Activated B cell treated with CpG ODN at 0.5 μM for 24 hours (primary cell): Measurements from ENCODE around the gene TAS2R60. TPM values are rescaled to one million over a fixed set of nuclear protein-coding genes. Genes with fewer than 3 reads are reported as not detected.

ENCODE experiments used
- ATAC-seq: fragments of 200-7000 bp; cut with Tn5 transposase; one replicate; pipeline ENCODE4 v1.10.0; 2021; ENCODE audit warnings: low read depth, mild to moderate bottlenecking, moderate library complexity
- CTCF ChIA-PET: fragments of 350-600 bp; sonication (Branson Sonifier 250); formaldehyde crosslinking; loops from one replicate; lab custom pipeline; 2021; ENCODE audit warnings: antibody characterized with exemption; lab: Charles Lee
- POLR2A ChIA-PET: fragments of 350-600 bp; sonication (Branson Sonifier 250); formaldehyde crosslinking; loops from one replicate; lab custom pipeline; 2021; ENCODE audit warnings: antibody characterized with exemption; lab: Charles Lee
- DNase-seq: peaks from one replicate; pipeline ENCODE4 v3.0.0; 2022
- H3K27ac Mint-ChIP-seq: one replicate; pipeline ENCODE4 v1.8.0; 2020; ENCODE audit warnings: mixed read lengths
- H3K27me3 Mint-ChIP-seq: one replicate; pipeline ENCODE4 v1.8.0; 2021; ENCODE audit warnings: mixed read lengths
- H3K36me3 Mint-ChIP-seq: one replicate; pipeline ENCODE4 v1.8.0; 2021; ENCODE audit warnings: low read depth, mixed read lengths
- H3K4me1 Mint-ChIP-seq: one replicate; pipeline ENCODE4 v1.8.0; 2021; ENCODE audit warnings: mixed read lengths
- H3K4me3 Mint-ChIP-seq: one replicate; pipeline ENCODE4 v1.8.0; 2020; ENCODE audit warnings: mild to moderate bottlenecking, mixed read lengths
- H3K9me3 Mint-ChIP-seq: one replicate; pipeline ENCODE4 v1.8.0; 2020; ENCODE audit warnings: mixed read lengths
- CTCF ChIP-seq: fragments of 200-600 bp; IDR thresholded peaks from one replicate; pipeline ENCODE4 v1.8.0; 2022; ENCODE audit warnings: antibody characterized with exemption, mild to moderate bottlenecking
- intact Hi-C: fragments of 100-400 bp; cut with micrococcal nuclease; formaldehyde crosslinking; loops from one replicate; pipeline ENCODE4 v1.15.1; 2024
- total RNA-seq: library from RNA; stranded (reverse); gene quantifications from 2 replicates; pipeline ENCODE4 v1.2.3, GENCODE V29; 2022

The TAS2R60 gene
- total RNA-seq, 1 donor from 2014 or later, result not detected

DNA sequence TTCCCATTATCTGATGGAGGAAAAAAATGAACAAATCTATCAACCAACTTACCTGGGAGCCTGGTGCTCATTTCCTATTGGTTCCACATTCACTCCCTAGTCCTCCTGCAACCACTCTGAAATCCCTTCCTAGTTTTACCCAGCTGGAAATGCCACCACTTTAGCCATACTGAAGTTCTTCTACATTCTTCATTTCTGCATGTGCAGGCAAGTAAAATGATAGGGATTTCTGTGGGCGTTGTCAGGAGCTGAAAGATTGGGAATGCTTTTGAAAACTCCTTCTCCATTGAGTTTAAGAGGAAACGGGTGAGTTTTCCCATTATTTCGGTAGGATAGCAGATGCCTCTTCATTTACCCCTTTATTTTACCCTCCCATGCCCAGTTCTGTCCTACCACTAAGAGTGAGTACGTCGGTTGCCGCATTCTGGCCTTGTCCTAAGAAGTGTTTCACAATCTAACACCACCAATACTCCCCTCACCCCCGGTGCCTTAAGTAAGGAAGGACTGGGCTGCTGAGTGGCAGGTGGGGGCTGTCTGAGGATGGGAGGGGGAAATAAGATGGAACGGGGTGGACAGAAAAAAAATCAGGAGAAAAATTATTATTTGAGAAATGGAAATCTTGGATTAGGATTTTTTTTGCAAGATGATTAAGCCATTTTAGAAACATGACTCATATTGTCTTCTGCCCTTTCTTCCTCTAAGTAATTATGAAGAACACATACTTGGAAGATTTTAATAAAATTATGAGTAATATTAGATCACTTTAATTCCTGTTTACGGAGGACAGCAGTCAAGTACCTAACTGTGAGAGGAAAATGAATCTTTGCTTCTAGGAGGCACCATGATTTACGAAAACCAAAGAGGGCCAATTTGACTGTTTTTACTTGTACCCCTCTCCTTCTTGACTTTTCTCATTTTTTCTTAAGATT is 13.2 kb upstream of the TAS2R60 start:
- no peak overlapping the region for H3K27ac Mint-ChIP-seq
- intact Hi-C loops, result no loop called here
- H3K4me1 Mint-ChIP-seq, result peaks cover 3% of the 10 kb centered on the region
- ChIA-PET CTCF (no interaction called here), POLR2A (no interaction called here)
- H3K4me3 Mint-ChIP-seq, result no peak overlapping the region
- ATAC-seq (no peak), DNase-seq (no peak)
- no peaks in the 10 kb centered on the region for H3K9me3 Mint-ChIP-seq
- no peak for TF ChIP-seq CTCF
- no peaks in the 10 kb centered on the region for H3K36me3 Mint-ChIP-seq
- peaks cover 12% of the 10 kb centered on the region for H3K27me3 Mint-ChIP-seq

GRCh38 chr7:143431109-143431508 is 12.1 kb upstream of the TAS2R60 start:
- peaks cover 3% of the 10 kb centered on the region for H3K4me1 Mint-ChIP-seq
- CTCF ChIA-PET, result no interaction called here

DNA sequence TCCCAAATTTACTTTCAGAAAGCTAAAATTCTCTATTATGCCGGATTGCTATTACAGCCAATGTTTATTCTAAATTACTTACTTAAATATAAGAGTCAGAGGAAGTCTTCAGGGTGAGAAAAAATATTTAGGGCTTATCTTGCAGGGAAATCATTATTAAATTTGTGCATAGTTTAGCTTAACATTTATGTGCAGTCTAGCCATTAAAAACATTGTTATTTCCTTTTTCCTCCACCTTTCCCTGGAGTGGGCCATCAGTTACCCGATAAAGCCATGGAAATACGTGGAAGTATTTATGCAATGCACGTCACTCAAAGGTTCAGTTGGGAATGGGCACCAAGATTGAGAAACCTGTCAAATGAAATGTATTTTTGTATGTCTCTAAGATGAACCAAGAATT is 9.5 kb upstream of the TAS2R60 start:
- H3K36me3 Mint-ChIP-seq, result no peaks in the 10 kb centered on the region
- intact Hi-C loops, result no loop called here
- H3K4me3 Mint-ChIP-seq, result no peak overlapping the region
- CTCF ChIA-PET, result no interaction called here
- no peak overlapping the region for H3K27ac Mint-ChIP-seq
- ATAC-seq (no peak), DNase-seq (no peak)
- POLR2A ChIA-PET, result no interaction called here
- no peaks in the 10 kb centered on the region for H3K9me3 Mint-ChIP-seq
- peaks cover 16% of the 10 kb centered on the region for H3K27me3 Mint-ChIP-seq
- no peak for TF ChIP-seq CTCF
- peaks cover 4% of the 10 kb centered on the region for H3K4me1 Mint-ChIP-seq

More at GRCh38 chr7:143431109-143431508, 12.1 kb upstream of the TAS2R60 start:
- Mint-ChIP-seq H3K9me3 (no peaks in the 10 kb centered on the region), H3K27ac (no peak overlapping the region), H3K4me3 (no peak overlapping the region), H3K27me3 (peaks cover 16% of the 10 kb centered on the region), H3K36me3 (no peaks in the 10 kb centered on the region)
- no peak for DNase-seq
- POLR2A ChIA-PET, result no interaction called here
- intact Hi-C loops, result no loop called here
- no peak for ATAC-seq
- no peak for TF ChIP-seq CTCF

DNA sequence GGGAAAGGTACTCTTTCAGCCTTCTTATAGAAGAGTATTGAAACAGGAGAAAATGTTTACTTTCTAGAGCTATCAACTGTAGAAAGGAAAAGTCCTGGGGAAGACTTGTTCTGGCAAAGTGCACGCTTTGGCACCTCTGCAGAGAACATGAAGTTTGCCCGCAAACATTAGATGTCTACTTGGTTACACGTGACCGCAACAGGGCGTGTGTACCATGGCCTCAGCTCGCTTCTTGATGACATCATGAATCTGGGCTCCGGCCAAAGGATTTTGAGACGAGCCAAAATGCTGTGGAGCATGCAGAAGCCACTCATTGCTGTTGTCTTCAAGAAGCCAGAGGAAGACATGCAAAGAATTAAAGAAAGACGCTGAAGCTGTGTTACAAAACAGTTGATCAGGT is 8.6 kb upstream of the TAS2R60 start:
- Mint-ChIP-seq H3K27ac (no peak overlapping the region), H3K4me1 (peaks cover 4% of the 10 kb centered on the region), H3K36me3 (no peaks in the 10 kb centered on the region), H3K27me3 (peaks cover 16% of the 10 kb centered on the region), H3K9me3 (no peaks in the 10 kb centered on the region), H3K4me3 (no peak overlapping the region)
- TF ChIP-seq CTCF, result no peak
- no peak for ATAC-seq
- CTCF ChIA-PET, result no interaction called here
- POLR2A ChIA-PET, result no interaction called here
- no peak for DNase-seq
- intact Hi-C loops, result no loop called here

DNA sequence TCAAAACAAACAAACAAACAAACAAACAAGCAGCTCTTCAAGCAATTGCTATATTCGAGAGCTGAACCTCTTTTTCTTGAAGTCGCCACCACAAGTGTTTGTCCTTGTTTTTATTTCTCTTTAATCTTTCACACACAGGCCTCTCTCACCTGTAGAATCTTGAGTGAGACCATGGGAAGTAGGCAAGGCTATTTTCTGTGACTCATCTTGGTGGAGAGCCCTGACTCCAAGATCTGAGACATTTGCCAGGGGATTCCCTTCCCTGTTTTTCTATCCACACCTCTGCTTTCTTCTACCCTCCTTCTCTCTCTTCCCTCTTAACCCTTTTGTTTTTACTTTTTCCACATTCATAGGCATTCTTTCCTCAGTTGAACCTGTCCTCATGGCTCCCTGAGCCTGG is 8.0 kb upstream of the TAS2R60 start:
- Mint-ChIP-seq H3K36me3 (no peaks in the 10 kb centered on the region), H3K27me3 (peaks cover 16% of the 10 kb centered on the region), H3K9me3 (no peaks in the 10 kb centered on the region), H3K4me1 (peaks cover 4% of the 10 kb centered on the region), H3K27ac (no peak overlapping the region), H3K4me3 (no peak overlapping the region)
- no peak for TF ChIP-seq CTCF
- intact Hi-C loops, result no loop called here
- no peak for DNase-seq
- no peak for ATAC-seq
- CTCF ChIA-PET, result no interaction called here
- POLR2A ChIA-PET, result no interaction called here
